Colonic mucosa (tissue), 4 donors: ENCODE results near the gene CDKL2. TPM values are rescaled to one million over a fixed set of nuclear protein-coding genes. Genes with fewer than 3 reads are reported as not detected.

Source experiments
- DNase-seq: peaks from one replicate; pipeline ENCODE4 v3.0.0-alpha.2; 2020
- H3K27ac ChIP-seq: fragments of 200-600 bp; one replicate; pipeline ENCODE4 v1.8.0; 2021
- H3K27me3 ChIP-seq: fragments of 200-600 bp; one replicate; pipeline ENCODE4 v1.8.0; 2021
- H3K36me3 ChIP-seq: fragments of 200-600 bp; one replicate; pipeline ENCODE4 v1.8.0; 2021
- H3K4me1 ChIP-seq: fragments of 200-600 bp; one replicate; pipeline ENCODE4 v1.8.0; 2021; ENCODE audit warnings: mild to moderate bottlenecking
- H3K4me3 ChIP-seq: fragments of 200-600 bp; one replicate; pipeline ENCODE4 v1.8.0; 2021
- H3K9ac ChIP-seq, 2 donors: one replicate each; pipeline ENCODE4 v1.7.0; 2013; ENCODE audit warnings: control low read depth in 2 of 2, low read depth in 2 of 2, low read length in 2 of 2
- H3K9me3 ChIP-seq: fragments of 200-600 bp; one replicate; pipeline ENCODE4 v1.8.0; 2021
- CTCF ChIP-seq: fragments of 200-600 bp; IDR thresholded peaks from one replicate; pipeline ENCODE4 v1.8.0; 2022; ENCODE audit warnings: antibody characterized with exemption, mild to moderate bottlenecking
- intact Hi-C: fragments of 100-400 bp; cut with DNase I; formaldehyde crosslinking; loops from one replicate; pipeline ENCODE4 v1.14.1; 2022
- total RNA-seq, 2 donors: library from RNA; stranded (reverse); fragmentation: NEBNext Ultra II Directional in 1 of 2; extraction: Animal tissue kit (Norgen Biotek cat#: 25700) in 1 of 2; gene quantifications; one replicate each; pipeline ENCODE4 v1.2.1, GENCODE V29; 2021
- donor health status: healthy.
- donor health status: DM: no; HTN: no; CAD: no.
- donor health status: DM: no; HTN: no; CAD: no.

Gene CDKL2
- total RNA-seq, 2 donors from 2014 or later: 1.1 to 2.0 TPM

GRCh38 chr4:75655562-75655961, 25.2 kb upstream of the CDKL2 start:
- H3K4me1 ChIP-seq: no peaks in the 10 kb centered on the region
- intact Hi-C loops: no loop called here
- H3K27me3 ChIP-seq: no peaks in the 10 kb centered on the region
- H3K9me3 ChIP-seq: no peaks in the 10 kb centered on the region
- TF ChIP-seq CTCF: no peak
- DNase-seq: no peak
- H3K9ac ChIP-seq: no peak overlapping the region
- H3K36me3 ChIP-seq: peaks cover 10% of the 10 kb centered on the region
- no peak overlapping the region for H3K27ac ChIP-seq
- no peak overlapping the region for H3K4me3 ChIP-seq

GRCh38 chr4:75654905-75655304, 24.6 kb upstream of the CDKL2 start:
- no peaks in the 10 kb centered on the region for H3K27me3 ChIP-seq
- H3K9me3 ChIP-seq: no peaks in the 10 kb centered on the region
- TF ChIP-seq CTCF: no peak
- H3K4me3 ChIP-seq: no peak overlapping the region
- no peak overlapping the region for H3K9ac ChIP-seq
- no peak overlapping the region for H3K27ac ChIP-seq
- intact Hi-C loops: loop anchor here (5.0 kb wide), 1 partner anchor 52 kb away; no protein-coding TSS in a partner anchor
- H3K36me3 ChIP-seq: peaks cover 10% of the 10 kb centered on the region
- H3K4me1 ChIP-seq: no peaks in the 10 kb centered on the region
- no peak for DNase-seq

- intact Hi-C loops: loop anchor here (5.0 kb wide), 1 partner anchor 53 kb away; no protein-coding TSS in a partner anchor
- no peaks in the 10 kb centered on the region for H3K4me1 ChIP-seq
- no peak overlapping the region for H3K27ac ChIP-seq
- H3K4me3 ChIP-seq: no peak overlapping the region
- DNase-seq: no peak
- H3K27me3 ChIP-seq: no peaks in the 10 kb centered on the region
- H3K36me3 ChIP-seq: peaks cover 10% of the 10 kb centered on the region
- TF ChIP-seq CTCF: peak; percentile 26
- H3K9ac ChIP-seq: no peak overlapping the region
- no peaks in the 10 kb centered on the region for H3K9me3 ChIP-seq
Observed at GRCh38 chr4:75653845-75654503, 23.6 kb upstream of the CDKL2 start.

GRCh38 chr4:75644095-75644494, 13.8 kb upstream of the CDKL2 start:
- no peak overlapping the region for H3K9ac ChIP-seq
- H3K9me3 ChIP-seq: no peaks in the 10 kb centered on the region
- no peak overlapping the region for H3K4me3 ChIP-seq
- no peaks in the 10 kb centered on the region for H3K36me3 ChIP-seq
- no peak for DNase-seq
- H3K27me3 ChIP-seq: no peaks in the 10 kb centered on the region
- H3K4me1 ChIP-seq: no peaks in the 10 kb centered on the region
- no peak for TF ChIP-seq CTCF
- no peak overlapping the region for H3K27ac ChIP-seq
- intact Hi-C loops: no loop called here

GRCh38 chr4:75643651-75644050, 13.3 kb upstream of the CDKL2 start:
- intact Hi-C loops: no loop called here
- no peaks in the 10 kb centered on the region for H3K27me3 ChIP-seq
- no peak for DNase-seq
- no peak for TF ChIP-seq CTCF
- no peak overlapping the region for H3K4me3 ChIP-seq
- no peaks in the 10 kb centered on the region for H3K9me3 ChIP-seq
- H3K4me1 ChIP-seq: no peaks in the 10 kb centered on the region
- no peak overlapping the region for H3K9ac ChIP-seq
- no peaks in the 10 kb centered on the region for H3K36me3 ChIP-seq
- H3K27ac ChIP-seq: no peak overlapping the region
